ENCODE measurements around the gene FSCN2. TPM values are rescaled to one million over a fixed set of nuclear protein-coding genes. Genes with fewer than 3 reads are reported as not detected.

The FSCN2 gene
- total and polyA plus RNA-seq, 2 of the 4 experiments (the other 2 are of a cell fraction), result 0.18 to 0.84 TPM

DNA sequence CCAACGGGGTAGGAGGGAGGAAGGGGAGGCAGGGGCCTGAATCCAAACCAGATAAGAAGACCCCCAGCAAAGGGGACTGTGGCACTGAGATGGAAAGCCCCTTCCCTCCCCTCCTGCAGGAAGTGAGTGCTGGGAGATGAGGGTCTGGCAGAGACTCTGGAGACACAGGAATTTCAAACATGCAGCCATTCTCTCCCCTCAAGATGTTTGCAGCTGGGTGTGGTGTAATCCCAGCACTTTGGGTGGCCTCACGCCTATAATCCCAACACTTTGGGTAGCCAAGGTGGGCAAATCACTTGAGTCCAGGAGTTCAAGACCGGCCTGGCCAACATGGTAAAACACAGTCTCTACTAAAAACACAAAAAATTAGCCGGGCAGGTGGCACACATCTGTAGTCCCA, 57.9 kb downstream of the FSCN2 start:
- H3K4ac ChIP-seq (ENCODE audit: low read depth, low read length), result no peak overlapping the region
- no CpG with 5 or more reads among the region's 4 CpGs for WGBS, 2 experiments (ENCODE audit: extremely low coverage in 2 of 2, insufficient read length in 1 of 2)
- peaks cover 11% of the 10 kb centered on the region for H3K4me1 ChIP-seq (ENCODE audit: control insufficient read depth, insufficient read depth, low read length)
- H3K4me3 ChIP-seq (ENCODE audit: insufficient read depth, low read depth, low read length), result no peak overlapping the region
- H3K79me1 ChIP-seq (ENCODE audit: low read depth in 1 of 2, low read length in 2 of 2), result peaks cover 25 to 65% of the 10 kb centered on the region in 2 experiments
- peaks cover 23% of the 10 kb centered on the region for H3K9me1 ChIP-seq (ENCODE audit: insufficient read depth, low read length)
- H3K14ac ChIP-seq (replicated peaks; ENCODE audit: low read depth, low read length), result no peak overlapping the region
- H3K4me2 ChIP-seq (ENCODE audit: low read depth, low read length), result no peak overlapping the region
- BruUV-seq (replicated peaks), result no TSS peak
- no peak overlapping the region for H2BK15ac ChIP-seq (ENCODE audit: low read depth, low read length)
- no peak overlapping the region; the same call in 1 of the 2 replicates for H3K23ac ChIP-seq (ENCODE audit: low read depth, low read length)
- intact Hi-C loops (cut with micrococcal nuclease) (no loop called here), in situ Hi-C loops (cut with MboI; ENCODE audit: low sequenced_read_pairs) (no loop called here), dilution Hi-C loops (cut with HindIII; ENCODE audit: low sequenced_read_pairs, unreplicated experiment) (no loop called here)
- no peak overlapping the region for H3K18ac ChIP-seq (ENCODE audit: low read depth, low read length)
- TF ChIP-seq SMC3 (IDR thresholded peaks at IDR 0.05; ENCODE audit: low read depth, low read length) (no peak), RFX5 (IDR thresholded peaks at IDR 0.05; ENCODE audit: low read depth, low read length) (no peak), POLR2A (IDR thresholded peaks at IDR 0.05; ENCODE audit: low read depth, low read length) (no peak), CTCF (conservative IDR thresholded peaks at IDR 0.05; ENCODE audit: low read depth, low read length) (no peak), BHLHE40 (IDR thresholded peaks at IDR 0.05; ENCODE audit: low read depth, low read length) (no peak)
- TF ChIP-seq, protein P1, sequence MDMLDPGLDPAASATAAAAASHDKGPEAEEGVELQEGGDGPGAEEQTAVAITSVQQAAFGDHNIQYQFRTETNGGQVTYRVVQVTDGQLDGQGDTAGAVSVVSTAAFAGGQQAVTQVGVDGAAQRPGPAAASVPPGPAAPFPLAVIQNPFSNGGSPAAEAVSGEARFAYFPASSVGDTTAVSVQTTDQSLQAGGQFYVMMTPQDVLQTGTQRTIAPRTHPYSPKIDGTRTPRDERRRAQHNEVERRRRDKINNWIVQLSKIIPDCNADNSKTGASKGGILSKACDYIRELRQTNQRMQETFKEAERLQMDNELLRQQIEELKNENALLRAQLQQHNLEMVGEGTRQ (IDR thresholded peaks at IDR 0.05; ENCODE audit: low read depth, low read length), result no peak
- no peak overlapping the region for H3K27ac ChIP-seq (ENCODE audit: insufficient read depth, low read length)
- no peak overlapping the region for H2AK5ac ChIP-seq (ENCODE audit: low read depth, low read length)
- H3K9ac ChIP-seq (ENCODE audit: low read depth, low read length), result no peak overlapping the region
- POLR2A ChIA-PET (ENCODE audit: unreplicated experiment), result no interaction called here
- no peak overlapping the region for H2BK5ac ChIP-seq (ENCODE audit: low read depth, low read length, poor library complexity, severe bottlenecking)
- no peaks in the 10 kb centered on the region for H3K9me3 ChIP-seq (ENCODE audit: control insufficient read depth, insufficient read depth, low read length)
- peaks cover 58% of the 10 kb centered on the region for H4K20me1 ChIP-seq (ENCODE audit: insufficient read depth, low read length)
- H2AK9ac ChIP-seq (replicated peaks; ENCODE audit: low read depth, low read length, poor library complexity), result no peak overlapping the region
- H3K27me3 ChIP-seq (ENCODE audit: control insufficient read depth, insufficient read depth, low read length), result no peaks in the 10 kb centered on the region
- H3K56ac ChIP-seq (ENCODE audit: extremely low read depth, insufficient read depth, low read length), result no peak overlapping the region
- no peak overlapping the region for H2AFZ ChIP-seq (replicated peaks; ENCODE audit: low read length, poor library complexity)
- CTCF ChIA-PET, result no interaction called here
- DNase-seq, result no peak
- H4K91ac ChIP-seq (ENCODE audit: insufficient read depth, low read depth, low read length), result no peak overlapping the region
- no peak overlapping the region for H2BK120ac ChIP-seq (ENCODE audit: low read depth, low read length)
- H3K36me3 ChIP-seq (ENCODE audit: control insufficient read depth, insufficient read depth, low read length), result peaks cover 54% of the 10 kb centered on the region
- no peak overlapping the region for H4K5ac ChIP-seq (ENCODE audit: low read depth, low read length)
- ATAC-seq (ENCODE audit: low read depth), result no peak
- H4K8ac ChIP-seq (ENCODE audit: low read depth in 2 of 2, low read length in 2 of 2), result no peak overlapping the region
- no peak overlapping the region for H2BK20ac ChIP-seq (ENCODE audit: low read depth, low read length)

Small RNA genes lying within 50 kb of the gene (microRNA-seq; reads per million reads assigned to microRNA genes)
- gene RF00019 (ENCODE audit: insufficient read depth, insufficient read length), result not detected

Small RNA genes lying within 50 kb of the gene (small RNA-seq; reads per million reads assigned to genes)
- gene RF00019, result 0 reads per million in 5 experiments

Other genes with a start within 250 kb of the FSCN2 start
- gene SLC38A10, start 233.1 kb upstream of the FSCN2 start, total RNA-seq (2012; rRNA removed), result 12.7 and 14.2 TPM in 2 replicates
- 46.7 and 53.2 TPM in 2 replicates for gene SLC38A10, start 233.1 kb upstream of the FSCN2 start, polyA plus RNA-seq (2012; rRNA removed)
- 0.36 and 0.83 TPM in 2 replicates for gene BAHCC1, start 132.9 kb upstream of the FSCN2 start, total RNA-seq (2012; rRNA removed)
- 7.8 and 8.1 TPM in 2 replicates for gene BAHCC1, start 132.9 kb upstream of the FSCN2 start, polyA plus RNA-seq (2012; rRNA removed)
- gene ACTG1, start 15.6 kb upstream of the FSCN2 start, total RNA-seq (2012; rRNA removed), result 12,144 and 15,732 TPM in 2 replicates
- 10,271 and 10,907 TPM in 2 replicates for gene ACTG1, start 15.6 kb upstream of the FSCN2 start, polyA plus RNA-seq (2012; rRNA removed)
- gene FAAP100, start 24.0 kb downstream of the FSCN2 start, total RNA-seq (2012; rRNA removed), result 7.5 and 7.9 TPM in 2 replicates
- 24.8 and 27.5 TPM in 2 replicates for gene FAAP100, start 24.0 kb downstream of the FSCN2 start, polyA plus RNA-seq (2012; rRNA removed)
- gene NPLOC4, start 108.7 kb downstream of the FSCN2 start, total RNA-seq (2012; rRNA removed), result 66.1 and 70.4 TPM in 2 replicates
- 74.9 and 78.3 TPM in 2 replicates for gene NPLOC4, start 108.7 kb downstream of the FSCN2 start, polyA plus RNA-seq (2012; rRNA removed)
- gene TSPAN10, start 108.8 kb downstream of the FSCN2 start, total RNA-seq (2012; rRNA removed), result 1.1 and 1.4 TPM in 2 replicates
- 4.5 and 5.3 TPM in 2 replicates for gene TSPAN10, start 108.8 kb downstream of the FSCN2 start, polyA plus RNA-seq (2012; rRNA removed)
- gene PDE6G, start 128.2 kb downstream of the FSCN2 start, total RNA-seq (2012; rRNA removed), result not detected in 2 replicates
- gene PDE6G, start 128.2 kb downstream of the FSCN2 start, polyA plus RNA-seq (2012; rRNA removed), result 1.3 and 2.7 TPM in 2 replicates
- 9.9 and 10.3 TPM in 2 replicates for gene OXLD1, start 138.2 kb downstream of the FSCN2 start, total RNA-seq (2012; rRNA removed)
- 22.3 and 26.4 TPM in 2 replicates for gene OXLD1, start 138.2 kb downstream of the FSCN2 start, polyA plus RNA-seq (2012; rRNA removed)
- 7.5 and 9.2 TPM in 2 replicates for gene CCDC137, start 138.4 kb downstream of the FSCN2 start, total RNA-seq (2012; rRNA removed)
- gene CCDC137, start 138.4 kb downstream of the FSCN2 start, polyA plus RNA-seq (2012; rRNA removed), result 18.4 and 23.2 TPM in 2 replicates
- 42.8 and 51.1 TPM in 2 replicates for gene ARL16, start 155.4 kb downstream of the FSCN2 start, total RNA-seq (2012; rRNA removed)
- 77.9 and 83.1 TPM in 2 replicates for gene ARL16, start 155.4 kb downstream of the FSCN2 start, polyA plus RNA-seq (2012; rRNA removed)
- gene HGS, start 155.6 kb downstream of the FSCN2 start, total RNA-seq (2012; rRNA removed), result 49.4 and 52.5 TPM in 2 replicates
- 137 and 169 TPM in 2 replicates for gene HGS, start 155.6 kb downstream of the FSCN2 start, polyA plus RNA-seq (2012; rRNA removed)
- gene MRPL12, start 175.0 kb downstream of the FSCN2 start, total RNA-seq (2012; rRNA removed), result 17.2 and 17.5 TPM in 2 replicates
- gene MRPL12, start 175.0 kb downstream of the FSCN2 start, polyA plus RNA-seq (2012; rRNA removed), result 111 and 127 TPM in 2 replicates
- 12.2 and 14.9 TPM in 2 replicates for gene SLC25A10, start 183.9 kb downstream of the FSCN2 start, total RNA-seq (2012; rRNA removed)
- gene SLC25A10, start 183.9 kb downstream of the FSCN2 start, polyA plus RNA-seq (2012; rRNA removed), result 19.0 and 20.2 TPM in 2 replicates

Data from IMR-90 (cell line).